ENCODE data around the gene PLEKHG5.

DNA sequence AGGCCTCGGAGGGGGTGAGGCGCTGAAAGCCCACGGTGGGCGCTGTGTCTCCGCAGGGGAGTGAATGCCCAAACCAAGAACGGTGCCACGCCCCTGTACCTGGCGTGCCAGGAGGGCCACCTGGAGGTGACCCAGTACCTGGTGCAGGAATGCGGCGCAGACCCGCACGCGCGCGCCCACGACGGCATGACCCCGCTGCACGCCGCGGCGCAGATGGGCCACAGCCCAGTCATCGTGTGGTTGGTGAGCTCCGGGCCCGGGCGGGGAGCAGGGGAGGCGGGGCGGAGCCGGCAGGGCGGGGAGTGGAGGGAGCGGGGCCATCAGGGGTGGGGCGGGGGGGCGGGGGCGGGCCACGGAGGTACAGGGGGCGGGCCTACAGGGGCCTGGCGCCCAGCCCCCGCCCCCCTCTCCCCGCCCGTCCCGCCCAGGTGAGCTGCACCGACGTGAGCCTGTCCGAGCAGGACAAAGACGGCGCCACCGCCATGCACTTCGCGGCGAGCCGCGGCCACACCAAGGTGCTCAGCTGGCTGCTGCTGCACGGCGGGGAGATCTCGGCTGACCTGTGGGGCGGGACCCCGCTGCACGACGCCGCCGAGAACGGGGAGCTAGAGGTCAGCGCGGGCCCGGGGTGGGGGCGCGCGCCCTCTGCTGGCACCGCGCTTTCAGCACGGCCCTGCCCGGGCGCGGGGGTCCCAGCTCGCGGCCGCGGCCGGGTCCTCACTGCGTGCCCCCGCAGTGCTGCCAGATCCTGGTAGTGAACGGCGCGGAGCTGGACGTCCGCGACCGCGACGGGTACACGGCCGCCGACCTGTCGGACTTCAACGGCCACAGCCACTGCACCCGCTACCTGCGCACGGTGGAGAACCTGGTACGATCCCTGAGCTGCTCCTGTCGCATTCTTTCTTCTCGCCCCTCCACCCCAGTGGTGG, 51.0 kb downstream of the PLEKHG5 start:
- TF ChIP-seq, protein P1, sequence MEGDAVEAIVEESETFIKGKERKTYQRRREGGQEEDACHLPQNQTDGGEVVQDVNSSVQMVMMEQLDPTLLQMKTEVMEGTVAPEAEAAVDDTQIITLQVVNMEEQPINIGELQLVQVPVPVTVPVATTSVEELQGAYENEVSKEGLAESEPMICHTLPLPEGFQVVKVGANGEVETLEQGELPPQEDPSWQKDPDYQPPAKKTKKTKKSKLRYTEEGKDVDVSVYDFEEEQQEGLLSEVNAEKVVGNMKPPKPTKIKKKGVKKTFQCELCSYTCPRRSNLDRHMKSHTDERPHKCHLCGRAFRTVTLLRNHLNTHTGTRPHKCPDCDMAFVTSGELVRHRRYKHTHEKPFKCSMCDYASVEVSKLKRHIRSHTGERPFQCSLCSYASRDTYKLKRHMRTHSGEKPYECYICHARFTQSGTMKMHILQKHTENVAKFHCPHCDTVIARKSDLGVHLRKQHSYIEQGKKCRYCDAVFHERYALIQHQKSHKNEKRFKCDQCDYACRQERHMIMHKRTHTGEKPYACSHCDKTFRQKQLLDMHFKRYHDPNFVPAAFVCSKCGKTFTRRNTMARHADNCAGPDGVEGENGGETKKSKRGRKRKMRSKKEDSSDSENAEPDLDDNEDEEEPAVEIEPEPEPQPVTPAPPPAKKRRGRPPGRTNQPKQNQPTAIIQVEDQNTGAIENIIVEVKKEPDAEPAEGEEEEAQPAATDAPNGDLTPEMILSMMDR (IDR thresholded peaks at IDR 0.05): peak in 1 of 6 experiments; percentile 42
- no peak for TF ChIP-seq POLR2A (IDR thresholded peaks at IDR 0.05)
